Activated naive CD4-positive, alpha-beta T cell treated with anti-CD3 and anti-CD28 coated beads, Interleukin-2, amount 10 ng/mL, durations not matched to agents 5 hours and 36 hours (primary cell): ENCODE measurements around the gene SSX2. TPM values are rescaled to one million over a fixed set of nuclear protein-coding genes. Genes with fewer than 3 reads are reported as not detected.

Experiments
- total RNA-seq, 2 experiments: library from RNA; stranded (reverse); gene quantifications; one replicate each; pipeline ENCODE4 v1.2.3, GENCODE V29; 2021

The SSX2 gene
- total RNA-seq, result not detected

GRCh38 chrX:52707078-52707477, at the start of gene SSX2:
TSS of gene SSX2 (minus strand) at chrX:52707178. CDS start at chrX:52705749, 1,429 bp downstream.

GRCh38 chrX:52750952-52751351, 44.0 kb upstream of the SSX2 start, which contains the start of gene SSX2B:
TSS of gene SSX2B (plus strand) at chrX:52751252. CDS start at chrX:52752681, 1,429 bp downstream.

GRCh38 chrX:52654800-52655199, 52.2 kb downstream of the SSX2 start, which contains the start of gene SSX7:
TSS of gene SSX7 (minus strand) at chrX:52654900. CDS start at chrX:52653472, 1,428 bp downstream.

Other genes starting within 250 kb of the SSX2 start
- gene XAGE1A, start 211.4 kb downstream of the SSX2 start, total RNA-seq, result not detected
- gene XAGE1B, start 190.1 kb downstream of the SSX2 start, total RNA-seq, result not detected
- gene SSX7, start 52.3 kb downstream of the SSX2 start, total RNA-seq, result not detected
- not detected for gene SSX2B, start 44.1 kb upstream of the SSX2 start, total RNA-seq
- not detected for gene SPANXN5, start 90.2 kb upstream of the SSX2 start, total RNA-seq
- not detected for gene XAGE5, start 104.1 kb upstream of the SSX2 start, total RNA-seq
- gene XAGE3, start 160.9 kb upstream of the SSX2 start, total RNA-seq, result not detected
- 10 to 100 TPM; 11.5 to 12.3 TPM for gene FAM156B, start 190.2 kb upstream of the SSX2 start, total RNA-seq